Measurements from ENCODE around the gene CDK5RAP2.
"Not testable (repeated sequence)": the region's sequence is repeated elsewhere in the genome, so short reads cannot be mapped to it uniquely, and the experiment has no call there.

Gene CDK5RAP2

DNA sequence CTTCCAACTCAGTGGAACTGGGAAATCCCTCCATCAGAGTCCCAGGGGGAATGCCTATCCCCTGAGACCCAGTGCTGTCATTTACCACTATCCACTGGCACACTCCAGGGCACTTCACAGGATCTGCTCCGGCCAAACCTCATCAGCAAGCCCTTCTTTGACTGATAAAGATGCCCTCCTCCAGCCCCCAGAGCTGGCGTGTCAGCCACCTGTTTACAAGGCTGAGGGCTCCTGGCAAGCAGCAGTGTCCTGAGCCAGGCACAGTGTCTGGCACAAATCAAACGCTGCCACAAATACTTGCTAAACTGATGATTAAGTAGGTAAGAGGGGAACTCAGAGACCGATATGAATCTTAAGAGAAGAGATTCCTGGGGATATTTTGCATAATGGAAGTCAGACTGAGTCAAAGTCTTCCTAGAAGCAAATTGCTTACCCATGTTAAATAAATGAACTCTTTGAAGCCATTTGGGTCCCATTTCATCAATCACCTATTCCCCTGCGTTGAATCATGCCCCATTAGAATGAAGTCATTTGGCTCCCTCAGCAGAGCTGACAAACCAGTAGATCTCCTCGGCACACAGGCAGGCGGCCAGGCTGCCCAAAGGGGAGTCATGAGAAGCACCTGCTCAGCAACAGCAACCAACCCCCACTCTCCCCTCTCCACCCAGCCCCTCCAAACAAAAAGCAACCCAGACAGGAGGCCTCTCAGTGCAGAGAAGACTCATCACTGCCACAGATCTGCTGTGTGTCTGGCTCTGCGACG is 97.4 kb downstream of the CDK5RAP2 start:
- no peak overlapping the region for H3K4me3 ChIP-seq (ENCODE audit: low read length)
- no peak for DNase-seq (ENCODE audit: low read depth, low spot score)

DNA sequence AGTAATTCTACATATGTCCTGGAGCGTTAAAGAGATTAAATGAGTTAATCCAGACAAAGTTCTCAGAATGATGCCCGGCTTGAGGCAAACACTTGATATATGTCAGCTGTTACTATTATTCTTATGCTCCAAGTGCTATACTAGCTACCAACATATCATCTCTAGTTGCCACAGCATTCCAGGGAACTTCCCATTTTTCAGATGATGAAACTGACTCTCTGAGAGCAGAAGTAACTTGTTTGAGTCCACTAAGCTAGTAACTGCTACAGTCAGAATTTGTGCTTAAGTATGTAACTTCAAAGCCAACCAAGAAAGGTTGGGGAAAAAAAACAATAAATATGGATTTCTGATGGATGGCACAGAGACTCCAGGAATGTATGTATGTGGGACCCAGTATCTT is 98.1 kb downstream of the CDK5RAP2 start:
- DNase-seq (ENCODE audit: low read depth, low spot score), result no peak
- no peak overlapping the region for H3K4me3 ChIP-seq (ENCODE audit: low read length)

GRCh38 chr9:120481248-120481647 is 98.7 kb downstream of the CDK5RAP2 start:
- no peak for DNase-seq (ENCODE audit: low read depth, low spot score)
- H3K4me3 ChIP-seq (ENCODE audit: low read length), result no peak overlapping the region

GRCh38 chr9:120480707-120481106 is 99.3 kb downstream of the CDK5RAP2 start:
- no peak for DNase-seq (ENCODE audit: low read depth, low spot score)
- H3K4me3 ChIP-seq (ENCODE audit: low read length), result no peak overlapping the region

- no peak for DNase-seq (ENCODE audit: low read depth, low spot score)
- no peak overlapping the region for H3K4me3 ChIP-seq (ENCODE audit: low read length)
Measured at GRCh38 chr9:120478208-120478607, 101.8 kb downstream of the CDK5RAP2 start.

- no peak for DNase-seq (ENCODE audit: low read depth, low spot score)
Measured at GRCh38 chr9:120477534-120478001, 102.4 kb downstream of the CDK5RAP2 start.

DNA sequence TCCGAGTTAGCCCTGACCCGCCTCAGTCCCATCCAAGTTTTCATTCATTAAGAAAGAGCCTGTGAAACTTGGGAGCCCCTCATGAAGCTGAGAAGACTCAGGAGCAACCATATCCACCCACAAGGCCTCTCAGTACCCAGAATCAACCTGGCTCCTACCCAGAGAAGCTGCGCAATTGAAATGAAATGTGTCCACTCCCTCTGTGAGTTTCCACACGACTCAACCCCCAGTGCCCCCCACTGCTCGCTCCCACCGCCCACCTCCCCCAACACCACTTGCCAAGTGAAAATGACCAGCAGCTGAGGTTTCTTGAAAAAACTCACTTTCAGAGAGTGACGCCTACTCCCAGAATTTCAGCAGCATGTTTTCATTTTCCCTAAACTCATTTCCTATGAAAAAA is 104.6 kb downstream of the CDK5RAP2 start:
- DNase-seq (ENCODE audit: low read depth, low spot score), result no peak
- H3K4me3 ChIP-seq (ENCODE audit: low read length), result no peak overlapping the region

More at GRCh38 chr9:120477534-120478001, 102.4 kb downstream of the CDK5RAP2 start:
- H3K4me3 ChIP-seq (ENCODE audit: low read length), result no peak overlapping the region

GRCh38 chr9:120474591-120475243 is 105.2 kb downstream of the CDK5RAP2 start:
- H3K4me3 ChIP-seq (ENCODE audit: low read length), result no peak overlapping the region
- no peak for DNase-seq (ENCODE audit: low read depth, low spot score)

GRCh38 chr9:120473608-120474007 is 106.4 kb downstream of the CDK5RAP2 start:
- DNase-seq (ENCODE audit: low read depth, low spot score), result no peak

GRCh38 chr9:120465685-120466407 is 114.1 kb downstream of the CDK5RAP2 start:
- DNase-seq (ENCODE audit: low read depth, low spot score), result no peak
- H3K4me3 ChIP-seq (ENCODE audit: low read length), result no peak overlapping the region

More at GRCh38 chr9:120473608-120474007, 106.4 kb downstream of the CDK5RAP2 start:
- H3K4me3 ChIP-seq (ENCODE audit: low read length), result no peak overlapping the region

DNA sequence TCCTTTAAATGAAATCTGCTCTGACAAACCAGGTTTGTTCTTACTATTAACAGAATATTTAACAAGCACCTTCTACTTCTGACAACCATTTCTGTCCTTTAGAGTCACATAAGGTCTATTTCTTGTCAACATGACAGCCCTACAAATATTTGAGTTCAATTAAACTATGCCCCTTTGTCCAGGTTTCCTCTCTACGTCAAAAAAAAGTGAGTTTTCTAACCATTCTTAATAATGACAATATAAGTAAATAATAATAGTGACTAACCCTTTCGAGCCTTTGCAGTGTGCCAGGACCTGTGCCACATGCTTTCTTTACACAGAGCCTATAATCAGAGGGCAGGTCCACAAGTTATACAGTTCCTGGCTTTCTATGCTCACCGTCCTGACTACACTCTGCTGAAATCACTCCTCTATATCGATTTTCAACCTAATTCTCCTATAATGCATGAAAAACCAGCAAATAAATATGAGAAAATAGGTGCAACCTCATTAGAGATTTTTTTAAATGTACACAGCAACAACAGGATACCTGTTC is 115.0 kb downstream of the CDK5RAP2 start:
- no peak for DNase-seq (ENCODE audit: low read depth, low spot score)

DNA sequence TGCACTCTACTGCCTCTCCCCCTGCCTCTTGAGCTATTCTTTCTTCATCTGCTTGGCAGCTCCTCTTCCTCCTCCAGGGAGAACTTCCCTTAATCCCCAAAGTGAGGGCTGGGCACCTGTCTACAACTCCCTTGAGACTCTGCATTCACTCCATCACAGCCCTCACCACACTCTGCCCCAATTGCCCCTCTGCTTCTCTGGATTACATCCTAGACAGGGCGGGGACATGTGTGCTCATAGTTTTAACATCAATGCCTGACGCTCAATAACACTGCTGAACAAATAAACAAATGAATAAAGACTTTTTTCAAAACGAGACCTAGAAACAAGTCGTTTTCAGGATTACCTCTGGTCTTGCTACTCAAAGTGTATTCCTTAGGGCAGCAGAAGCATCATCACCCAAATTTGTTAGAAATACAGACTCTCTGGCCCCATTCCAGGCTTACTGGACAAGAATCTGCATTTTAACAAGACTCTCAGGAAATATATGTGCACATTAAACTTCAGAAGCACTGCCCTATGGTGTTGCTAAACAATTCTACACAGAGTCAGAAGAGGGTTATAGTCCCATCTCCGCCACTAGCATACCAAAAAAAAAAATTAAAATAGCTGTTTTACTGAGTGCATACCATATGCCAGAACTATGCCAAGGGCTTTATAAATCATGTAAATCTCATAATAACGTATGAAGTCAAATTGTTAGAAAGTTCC is 115.6 kb downstream of the CDK5RAP2 start:
- H3K4me3 ChIP-seq (ENCODE audit: low read length), result no peak overlapping the region
- no peak for DNase-seq (ENCODE audit: low read depth, low spot score)

More for the DNA sequence above, 115.0 kb downstream of the CDK5RAP2 start:
- H3K4me3 ChIP-seq (ENCODE audit: low read length), result no peak overlapping the region

DNA sequence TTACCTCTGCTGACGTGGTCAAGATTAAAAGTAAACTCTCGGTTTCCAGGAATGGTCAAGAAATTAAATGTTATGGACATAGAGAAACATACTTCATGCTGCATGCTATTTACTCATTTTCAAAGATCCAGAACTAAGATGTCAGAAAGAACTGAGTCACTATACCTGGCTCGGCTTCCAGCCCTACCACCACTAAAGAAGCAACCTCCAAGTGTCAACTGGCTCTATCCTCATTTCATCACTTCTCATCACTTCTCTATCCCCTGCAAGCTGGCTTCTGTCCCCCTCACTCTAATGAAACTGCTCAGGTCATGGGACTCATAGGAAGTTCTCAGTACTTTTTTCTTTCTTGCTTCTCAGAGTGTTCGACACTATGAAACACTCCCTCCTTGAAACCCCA is 116.2 kb downstream of the CDK5RAP2 start:
- no peak for DNase-seq (ENCODE audit: low read depth, low spot score)

GRCh38 chr9:120461677-120462076 is 118.3 kb downstream of the CDK5RAP2 start:
- DNase-seq (ENCODE audit: low read depth, low spot score); H3K4me3 ChIP-seq (ENCODE audit: low read length): not testable (repeated sequence)

More for the DNA sequence above, 116.2 kb downstream of the CDK5RAP2 start:
- H3K4me3 ChIP-seq (ENCODE audit: low read length), result no peak overlapping the region

GRCh38 chr9:120456218-120456617 is 123.7 kb downstream of the CDK5RAP2 start:
- DNase-seq (ENCODE audit: low read depth, low spot score), result no peak
- no peak overlapping the region for H3K4me3 ChIP-seq (ENCODE audit: low read length)

DNA sequence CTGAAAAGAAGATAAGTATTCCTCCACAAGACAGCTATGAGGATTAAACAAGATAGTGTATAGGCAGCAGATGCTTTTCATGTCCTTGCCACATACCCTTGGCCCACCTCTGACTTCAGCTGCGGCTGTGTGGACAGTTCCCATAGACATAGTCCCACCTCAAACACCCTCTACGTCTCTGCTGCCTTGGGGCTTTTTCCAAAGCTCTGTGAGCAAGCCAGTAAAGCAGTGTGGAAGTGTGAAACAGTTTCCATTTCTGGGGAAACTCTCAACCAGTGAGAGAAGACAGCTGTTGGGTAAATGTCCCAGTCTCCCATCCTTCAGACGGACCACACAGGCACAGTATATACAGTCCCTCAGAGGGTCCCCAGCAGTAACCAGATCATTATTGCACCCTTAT is 125.5 kb downstream of the CDK5RAP2 start:
- H3K4me3 ChIP-seq (ENCODE audit: low read length), result no peak overlapping the region
- DNase-seq (ENCODE audit: low read depth, low spot score), result no peak

DNA sequence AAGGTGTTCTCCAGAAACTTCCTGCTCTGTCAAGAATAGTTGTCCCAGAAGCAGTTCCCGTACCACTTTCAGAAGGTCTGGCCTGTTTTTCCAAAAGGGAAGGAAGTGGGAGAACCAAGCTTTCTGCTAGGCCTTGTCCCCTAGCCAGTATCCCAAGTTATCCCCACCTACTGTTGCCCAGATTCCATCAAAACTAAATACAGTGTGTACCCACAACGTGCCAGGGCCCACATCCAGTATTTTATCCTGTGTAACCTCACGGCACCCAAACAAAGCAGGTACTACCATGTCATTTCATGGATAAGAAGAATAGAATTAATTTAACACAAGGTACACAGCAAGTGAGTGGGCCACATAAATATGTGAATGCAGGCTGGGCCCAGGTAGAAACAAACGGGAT is 126.2 kb downstream of the CDK5RAP2 start:
- H3K4me3 ChIP-seq (ENCODE audit: low read length), result no peak overlapping the region
- DNase-seq (ENCODE audit: low read depth, low spot score), result no peak

- no peak for DNase-seq (ENCODE audit: low read depth, low spot score)
- H3K4me3 ChIP-seq (ENCODE audit: low read length), result no peak overlapping the region
Measured at GRCh38 chr9:120452631-120453030, 127.3 kb downstream of the CDK5RAP2 start.

GRCh38 chr9:120450916-120451315 is 129.1 kb downstream of the CDK5RAP2 start:
- no peak overlapping the region for H3K4me3 ChIP-seq (ENCODE audit: low read length)
- DNase-seq (ENCODE audit: low read depth, low spot score), result no peak

Measured in Jurkat, Clone E6-1 (cell line).